Skeletal muscle tissue (tissue), 4 donors: ENCODE measurements around the gene ETFB. TPM values are rescaled to one million over a fixed set of nuclear protein-coding genes. Genes with fewer than 3 reads are reported as not detected.

Experiments
- H3K27ac ChIP-seq: one replicate; pipeline ENCODE4 v1.7.0; 2013; ENCODE audit warnings: mild to moderate bottlenecking, low read depth, low read length, inconsistent platforms
- H3K27me3 ChIP-seq, 3 donors: one replicate each; pipeline ENCODE4 v1.7.0; 2013; ENCODE audit warnings: low read length in 3 of 3; ENCODE audit not compliant: control insufficient read depth in 3 of 3, insufficient read depth in 3 of 3
- H3K36me3 ChIP-seq, 3 donors: one replicate each; pipeline ENCODE4 v1.7.0; 2013; ENCODE audit warnings: low read length in 3 of 3; ENCODE audit not compliant: control insufficient read depth in 3 of 3, insufficient read depth in 3 of 3
- H3K4me1 ChIP-seq, 3 donors: one replicate each; pipeline ENCODE4 v1.7.0; 2013; ENCODE audit warnings: low read length in 3 of 3, mild to moderate bottlenecking in 3 of 3; ENCODE audit not compliant: control insufficient read depth in 3 of 3, insufficient read depth in 3 of 3
- H3K4me3 ChIP-seq, 3 donors: one replicate each; pipeline ENCODE4 v1.7.0; 2013; ENCODE audit warnings: low read length in 3 of 3
- H3K9ac ChIP-seq, 3 donors: one replicate each; pipeline ENCODE4 v1.7.0; 2013; ENCODE audit warnings: low read length in 3 of 3, mild to moderate bottlenecking in 3 of 3, moderate library complexity in 2 of 3, low read depth in 1 of 3
- H3K9me3 ChIP-seq, 3 donors: one replicate each; pipeline ENCODE4 v1.7.0; 2013; ENCODE audit warnings: low read length in 3 of 3; ENCODE audit not compliant: control insufficient read depth in 3 of 3
- total RNA-seq: library from RNA; depleted of rRNA; stranded (reverse); fragments of >200 nt; gene quantifications from one replicate; pipeline ENCODE4 v1.2.3, GENCODE V29; 2014
- donor health status: Osteomylitis.

ETFB gene
- total RNA-seq, 1 donor from 2014 or later, result 52.2 TPM

- Histone ChIP-seq H3K9me3 (no peaks in the 10 kb centered on the region), H3K36me3 (no peaks in the 10 kb centered on the region), H3K4me3 (no peak overlapping the region), H3K27me3 (peaks cover 0 to 4% (median 0%) of the 10 kb centered on the region in 3 donors), H3K27ac (no peak overlapping the region), H3K9ac (no peak overlapping the region), H3K4me1 (no peaks in the 10 kb centered on the region)
Observed at GRCh38 chr19:51375504-51376221, 9.5 kb upstream of the ETFB start.

- Histone ChIP-seq H3K27me3 (peaks cover 0 to 4% (median 0%) of the 10 kb centered on the region in 3 donors), H3K36me3 (no peaks in the 10 kb centered on the region), H3K4me3 (no peak within 1 kb of the TSS), H3K4me1 (peaks cover 4 to 6% (median 5%) of the 10 kb centered on the region in 3 donors), H3K9me3 (no peaks in the 10 kb centered on the region), H3K27ac (no peak within 1 kb of the TSS), H3K9ac (peak within 1 kb of the TSS in 1 of 3 donors; percentile 3)
Observed at GRCh38 chr19:51372649-51373504, 6.7 kb upstream of the ETFB start, which contains the start of gene NKG7. NKG7 (minus strand) TSS chr19:51372654; CDS start chr19:51372535, 119 bp downstream.

GRCh38 chr19:51372021-51372648, 5.9 kb upstream of the ETFB start:
- H3K9me3 ChIP-seq, result no peaks in the 10 kb centered on the region
- no peak overlapping the region for H3K4me3 ChIP-seq
- no peaks in the 10 kb centered on the region for H3K36me3 ChIP-seq
- H3K4me1 ChIP-seq, result peaks cover 5 to 9% (median 5%) of the 10 kb centered on the region in 3 donors
- H3K9ac ChIP-seq, result peak overlapping the region in 1 of 3 donors; percentile 3
- peaks cover 0 to 4% (median 0%) of the 10 kb centered on the region in 3 donors for H3K27me3 ChIP-seq
- H3K27ac ChIP-seq, result no peak overlapping the region

GRCh38 chr19:51371186-51371690, 5.0 kb upstream of the ETFB start:
- no peak overlapping the region for H3K4me3 ChIP-seq
- no peaks in the 10 kb centered on the region for H3K36me3 ChIP-seq
- H3K9ac ChIP-seq, result no peak overlapping the region
- H3K9me3 ChIP-seq, result no peaks in the 10 kb centered on the region
- no peak overlapping the region for H3K27ac ChIP-seq
- H3K4me1 ChIP-seq, result peaks cover 9 to 15% (median 10%) of the 10 kb centered on the region in 3 donors
- peaks cover 0 to 4% (median 0%) of the 10 kb centered on the region in 3 donors for H3K27me3 ChIP-seq

DNA sequence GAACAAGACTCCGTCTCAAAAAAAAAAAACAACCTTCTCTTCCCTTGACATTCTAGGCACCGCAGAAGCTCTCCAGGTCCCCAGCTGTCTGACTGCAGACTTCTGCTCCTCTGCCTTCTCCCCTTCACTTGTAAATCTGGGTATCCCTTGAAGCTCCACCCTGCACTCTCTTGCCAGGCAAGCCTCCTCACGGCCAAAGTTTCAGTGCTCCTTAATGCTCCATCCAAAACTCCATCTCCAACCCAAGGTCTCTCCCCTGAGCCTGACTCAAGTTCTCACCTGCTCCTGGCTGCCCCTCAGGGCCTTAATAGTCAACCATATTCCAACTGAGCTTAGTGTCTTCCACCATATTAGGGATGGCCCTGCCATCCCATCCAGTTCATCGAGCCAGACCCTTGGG, 4.0 kb upstream of the ETFB start:
- Histone ChIP-seq H3K9me3 (no peaks in the 10 kb centered on the region), H3K36me3 (no peaks in the 10 kb centered on the region), H3K27ac (no peak overlapping the region), H3K4me3 (no peak overlapping the region), H3K9ac (no peak overlapping the region), H3K4me1 (peaks cover 14 to 19% (median 18%) of the 10 kb centered on the region in 3 donors), H3K27me3 (peaks cover 0 to 4% (median 0%) of the 10 kb centered on the region in 3 donors)

DNA sequence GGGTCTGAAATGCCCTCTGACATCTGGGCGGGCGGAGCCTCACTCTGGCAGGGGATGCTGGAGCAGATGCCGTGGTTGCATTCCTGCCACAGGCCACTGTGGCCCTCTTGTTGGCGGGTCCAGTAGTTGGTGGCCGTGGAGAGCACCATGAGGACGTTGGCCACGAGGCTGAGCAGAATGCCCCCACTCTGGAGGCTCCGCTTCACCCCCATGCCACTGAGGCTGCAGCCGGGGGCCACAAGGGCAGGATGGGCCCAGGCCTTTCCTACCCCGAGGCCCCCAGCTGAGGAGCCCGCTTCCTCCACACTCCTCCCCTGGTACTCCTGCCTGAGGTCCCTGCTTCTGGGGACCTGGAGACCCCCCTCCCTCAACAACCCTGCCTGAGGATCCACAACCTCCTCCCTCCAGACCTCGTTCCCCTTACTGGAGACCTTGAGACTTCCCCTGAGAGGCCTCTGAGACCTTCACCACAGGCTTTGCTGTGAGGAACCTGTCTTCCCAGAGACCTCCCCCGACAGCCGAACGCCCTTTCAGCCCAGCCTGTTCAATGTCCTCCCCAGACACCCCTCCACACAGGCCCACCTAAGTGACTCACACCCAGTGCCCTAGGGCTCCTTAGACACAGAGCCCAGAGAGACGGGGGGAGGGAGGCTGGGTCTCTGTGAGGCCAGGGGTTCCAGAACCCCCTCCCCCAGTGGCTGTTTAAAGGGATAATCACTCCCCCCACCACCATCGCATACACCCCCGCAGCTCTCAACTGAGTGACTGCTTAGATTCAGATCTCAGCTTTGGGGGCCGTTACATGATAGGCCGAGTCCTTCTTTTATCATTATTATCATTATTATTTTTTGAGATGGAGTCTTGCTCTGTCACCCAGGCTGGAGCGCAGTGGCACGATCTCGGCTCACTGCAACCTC, 2.4 kb upstream of the ETFB start, which contains the start of gene CLDND2:
CLDND2 (minus strand) TSS at position 638 of the 917 bp plus-strand sequence; CDS start at position 212, 426 bp downstream.
- no peaks in the 10 kb centered on the region for H3K9me3 ChIP-seq
- H3K27ac ChIP-seq, result peak within 1 kb of the TSS; percentile 93
- no peaks in the 10 kb centered on the region for H3K36me3 ChIP-seq
- peaks cover 0 to 4% (median 0%) of the 10 kb centered on the region in 3 donors for H3K27me3 ChIP-seq
- H3K4me3 ChIP-seq, result peak within 1 kb of the TSS; percentile 72 to 93 (median 87)
- H3K4me1 ChIP-seq, result peaks cover 24 to 32% (median 26%) of the 10 kb centered on the region in 3 donors
- H3K9ac ChIP-seq, result peak within 1 kb of the TSS; percentile 72 to 89 (median 73)

GRCh38 chr19:51367565-51368365, 1.6 kb upstream of the ETFB start:
- peak overlapping the region; percentile 88 to 89 (median 89) for H3K9ac ChIP-seq
- H3K27me3 ChIP-seq, result peaks cover 0 to 4% (median 0%) of the 10 kb centered on the region in 3 donors
- peak overlapping the region; percentile 87 to 93 (median 93) for H3K4me3 ChIP-seq
- H3K27ac ChIP-seq, result peak overlapping the region; percentile 93
- no peaks in the 10 kb centered on the region for H3K9me3 ChIP-seq
- no peaks in the 10 kb centered on the region for H3K36me3 ChIP-seq
- H3K4me1 ChIP-seq, result peaks cover 29 to 40% (median 29%) of the 10 kb centered on the region in 3 donors

GRCh38 chr19:51367255-51367564, 1.0 kb upstream of the ETFB start:
- Histone ChIP-seq H3K27ac (peak overlapping the region; percentile 93), H3K4me3 (peak overlapping the region; percentile 87 to 93 (median 93)), H3K27me3 (peaks cover 0 to 1% (median 0%) of the 10 kb centered on the region in 3 donors), H3K9ac (peak overlapping the region; percentile 88 to 89 (median 89)), H3K36me3 (no peaks in the 10 kb centered on the region), H3K4me1 (peaks cover 31 to 44% (median 32%) of the 10 kb centered on the region in 3 donors), H3K9me3 (no peaks in the 10 kb centered on the region)
